HG03045 (cell line): ENCODE results near the gene SEC14L3.

Experiments
- ATAC-seq: cut with Tn5 transposase; IDR thresholded peaks from one replicate; pipeline ENCODE4 v1.9.1; 2021; ENCODE audit warnings: mild to moderate bottlenecking, moderate library complexity; ENCODE audit not compliant: unreplicated experiment

The SEC14L3 gene

DNA sequence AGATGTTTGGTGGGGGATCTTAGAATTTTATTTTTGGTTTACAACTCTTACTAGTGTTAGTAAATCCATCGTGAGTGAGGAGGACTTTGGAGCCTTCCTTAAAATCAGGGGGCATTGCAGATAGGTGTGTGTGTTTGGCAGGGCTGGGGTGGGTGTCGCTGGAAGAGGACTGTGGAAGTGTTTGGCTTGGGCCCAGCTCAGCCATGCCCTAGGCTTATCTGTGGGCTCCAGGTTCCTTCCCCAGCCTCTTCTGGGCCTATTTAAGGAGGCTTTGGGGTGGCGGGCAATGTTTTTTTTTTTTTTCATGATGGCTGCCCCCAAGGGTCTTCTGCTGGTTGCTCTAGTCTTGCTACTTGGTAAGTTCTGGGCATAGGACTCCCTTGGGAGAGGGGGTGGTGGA lies 24.2 kb downstream of the SEC14L3 start:
- ATAC-seq, result no peak

DNA sequence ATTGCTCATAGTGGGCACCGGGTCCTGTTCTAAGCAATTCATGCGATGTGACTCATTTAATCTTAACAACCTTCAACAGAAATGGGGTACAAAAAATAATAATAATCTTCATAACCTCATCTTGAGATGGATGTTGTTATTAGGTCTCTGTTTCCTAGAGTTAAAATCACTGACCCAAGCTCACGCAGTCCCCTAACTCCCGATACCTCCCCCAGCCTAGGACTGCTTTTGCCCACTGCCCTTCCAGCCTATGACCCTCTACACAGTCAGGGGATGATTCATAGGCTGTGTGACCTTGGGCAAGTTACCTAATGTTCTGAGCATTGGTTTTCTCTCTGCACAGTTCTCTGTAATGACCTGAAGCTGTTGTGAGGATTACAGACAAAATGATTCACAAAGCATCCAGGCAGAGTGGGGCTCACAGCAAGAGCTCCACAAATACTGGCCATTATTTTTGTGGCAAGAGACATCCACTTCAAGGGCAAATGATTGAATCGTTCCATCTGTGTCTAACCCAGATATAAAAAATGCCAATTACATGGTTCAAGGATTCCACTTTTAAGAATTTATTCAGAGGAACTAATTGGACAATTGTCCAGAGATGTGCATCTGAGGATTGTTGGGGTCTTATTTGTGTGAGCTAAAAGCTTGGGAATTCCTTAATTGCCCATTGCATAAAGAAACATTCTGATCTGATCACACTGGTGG lies 26.2 kb downstream of the SEC14L3 start:
- no peak for ATAC-seq

DNA sequence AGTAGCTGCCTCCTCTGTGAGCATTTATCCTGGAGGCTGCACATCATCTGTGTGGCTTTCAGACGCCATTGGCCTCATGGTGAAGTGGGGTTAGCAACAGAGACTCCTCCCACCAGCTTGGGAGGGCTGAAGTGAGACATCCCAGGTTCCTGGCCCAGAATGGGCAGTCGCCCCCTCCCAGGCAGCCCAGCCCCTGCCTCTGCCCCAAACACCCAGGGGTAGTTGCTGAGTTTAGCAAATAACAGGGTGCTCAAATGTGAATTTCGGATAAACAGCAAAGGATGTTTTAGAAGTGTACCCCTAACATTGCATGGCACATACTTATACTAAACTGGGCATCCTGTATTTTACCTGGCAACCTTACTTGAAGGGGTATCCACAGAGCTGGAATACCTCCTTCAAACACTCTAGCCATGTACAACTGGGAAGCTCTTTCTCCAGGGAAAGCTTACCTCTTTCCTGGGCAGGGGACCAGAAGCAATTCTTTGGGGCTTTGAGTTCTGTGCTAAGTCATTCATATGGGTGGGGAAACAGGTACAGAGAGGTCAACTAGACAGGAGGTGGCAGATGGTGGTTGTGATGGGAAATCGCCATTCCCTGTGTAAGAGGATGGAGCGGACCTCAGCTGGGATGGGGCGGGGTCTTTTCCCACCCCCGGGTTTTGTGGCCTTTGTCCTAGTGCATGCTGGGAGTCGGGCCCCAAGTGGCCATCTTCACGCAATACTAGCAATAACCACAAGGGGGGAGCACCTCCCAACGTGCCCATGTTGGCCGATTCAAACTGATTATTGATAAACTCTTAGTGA lies 27.0 kb downstream of the SEC14L3 start:
- no peak for ATAC-seq

DNA sequence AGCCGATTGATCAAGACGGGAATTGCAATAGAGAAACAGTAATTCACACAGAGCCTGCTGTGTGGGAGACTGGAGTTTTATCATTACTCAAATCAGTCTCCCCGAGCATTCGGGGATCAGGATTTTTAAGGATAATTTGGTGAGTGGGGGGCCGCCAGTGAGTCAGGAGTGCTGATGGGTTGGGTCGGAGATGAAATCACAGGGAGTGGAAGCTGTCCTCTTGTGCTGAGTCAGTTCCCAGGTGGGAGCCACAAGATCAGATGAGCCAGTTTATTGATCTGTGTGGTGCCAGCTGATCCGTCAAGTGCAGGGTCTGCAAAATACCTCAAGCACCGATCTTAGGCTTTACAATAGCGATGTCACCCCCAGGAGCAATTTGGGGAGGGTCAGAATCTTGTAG lies 30.7 kb downstream of the SEC14L3 start:
- ATAC-seq, result no peak

DNA sequence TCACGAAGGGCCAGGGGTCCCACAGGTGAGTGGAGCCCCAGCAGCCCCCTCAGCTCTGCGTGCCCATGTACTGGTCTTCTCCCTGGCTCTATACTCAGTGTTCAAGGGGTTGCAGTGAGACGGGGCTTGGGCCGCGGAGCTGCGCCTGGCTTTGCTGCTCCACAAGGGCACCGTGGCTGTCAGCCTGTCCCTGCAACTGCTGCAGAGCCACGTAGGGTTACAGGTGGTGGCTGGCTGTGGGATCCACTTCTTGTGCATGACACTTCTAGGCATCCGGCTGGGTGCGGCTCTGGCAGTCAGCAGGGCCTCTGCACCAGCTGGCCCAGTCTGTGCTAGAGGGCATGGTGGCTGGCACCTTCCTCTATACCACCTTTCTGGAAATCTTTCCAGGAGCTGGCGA lies 32.0 kb downstream of the SEC14L3 start:
- no peak for ATAC-seq

DNA sequence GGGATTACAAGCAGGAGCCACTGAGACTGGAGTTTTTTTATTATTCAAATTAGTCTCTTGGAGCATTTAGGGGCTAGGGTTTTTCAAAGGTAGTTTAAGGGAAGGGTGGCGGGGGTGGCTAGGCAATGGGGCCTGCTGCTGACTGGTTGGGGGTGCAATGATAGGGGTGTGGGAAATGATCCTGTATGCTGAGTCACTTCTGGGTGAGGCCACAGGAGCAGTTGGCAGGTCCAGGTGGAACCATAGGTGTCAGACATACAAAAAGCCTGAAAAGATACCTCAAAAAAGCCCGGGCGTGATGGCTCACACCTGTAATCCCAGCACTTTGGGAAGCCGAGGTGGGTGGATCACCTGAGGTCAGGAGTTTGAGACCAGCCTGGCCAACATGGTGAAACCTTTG lies 32.6 kb downstream of the SEC14L3 start:
- no peak for ATAC-seq

DNA sequence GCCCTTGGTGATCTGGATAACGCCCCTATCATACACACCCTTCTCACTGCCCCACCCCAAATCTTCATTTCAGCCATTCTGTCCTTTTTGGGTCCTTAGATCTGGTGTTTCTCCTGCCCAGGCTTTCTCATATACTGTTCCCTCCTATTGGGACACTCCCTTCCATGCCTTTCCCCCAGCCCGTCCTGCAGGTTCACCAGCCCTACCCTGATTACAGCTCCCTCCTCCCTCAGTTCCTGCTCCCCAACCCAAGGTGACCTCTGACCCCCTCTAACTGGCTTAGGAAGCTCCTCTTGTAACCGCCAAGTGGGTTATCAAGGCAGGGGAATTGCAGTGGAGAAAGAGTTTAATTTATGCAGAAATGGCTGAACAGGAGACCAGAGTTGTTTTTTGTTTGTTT lies 33.3 kb downstream of the SEC14L3 start:
- no peak for ATAC-seq

DNA sequence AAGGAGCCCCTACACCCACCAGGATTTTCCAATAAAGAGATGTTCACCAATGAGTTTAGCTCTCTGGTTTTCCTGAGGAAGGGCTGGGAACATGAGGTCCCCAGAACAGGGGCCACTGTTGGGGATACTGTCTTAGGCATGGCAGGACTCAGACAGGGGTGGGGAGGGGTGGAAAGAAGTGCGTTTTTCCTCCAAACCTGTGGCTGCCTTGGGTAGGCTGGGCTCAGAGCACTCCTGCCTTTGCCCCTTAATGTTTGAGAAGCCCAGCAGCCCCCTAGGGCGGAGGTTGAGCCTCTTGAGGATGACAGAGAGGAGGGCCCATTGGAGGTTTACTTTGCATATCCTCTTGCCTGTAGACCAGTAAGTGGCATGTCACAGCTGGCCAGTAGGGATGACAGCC lies 35.6 kb downstream of the SEC14L3 start:
- ATAC-seq, result no peak

DNA sequence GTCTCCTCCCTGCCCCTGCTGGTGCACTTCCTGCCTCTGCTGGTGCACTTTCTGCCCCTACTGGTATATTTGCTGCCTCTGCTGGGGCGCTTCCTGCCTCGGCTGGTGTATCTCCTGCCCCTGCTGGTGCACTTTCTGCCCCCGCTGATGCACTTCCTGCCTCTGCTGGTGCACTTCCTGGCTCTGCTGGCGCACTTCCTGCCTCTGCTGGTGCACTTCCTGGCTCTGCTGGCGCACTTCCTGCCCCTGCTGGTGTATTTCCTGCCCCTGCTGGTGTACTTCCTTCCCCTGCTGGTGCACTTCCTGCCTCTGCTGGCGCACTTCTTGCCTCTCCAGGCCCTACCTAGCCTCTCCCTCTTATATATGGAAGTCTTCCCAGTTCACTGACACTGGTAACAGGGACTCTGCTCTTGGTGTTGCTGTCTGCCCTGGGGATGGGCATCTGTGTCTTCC lies 36.1 kb downstream of the SEC14L3 start:
- no peak for ATAC-seq

DNA sequence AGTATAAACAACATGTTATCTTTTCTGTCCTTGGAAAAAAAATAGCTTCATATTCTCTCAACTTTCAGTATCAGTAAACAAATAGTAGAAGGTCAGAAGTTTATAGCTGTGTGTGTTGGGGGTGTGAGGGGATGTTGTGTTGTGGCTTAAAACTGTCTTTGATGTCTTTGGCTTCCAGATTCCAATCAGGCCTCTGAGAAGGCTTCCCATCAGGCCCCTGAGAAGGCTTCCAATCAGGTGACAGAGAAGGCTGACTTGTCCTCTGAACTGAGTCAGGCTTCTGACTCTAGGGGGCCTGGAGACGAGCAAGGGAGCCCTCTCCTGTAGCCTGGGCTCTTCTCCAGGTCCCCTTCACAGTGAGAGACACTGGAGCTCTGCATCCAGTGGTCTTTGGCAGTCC lies 37.0 kb downstream of the SEC14L3 start:
- no peak for ATAC-seq

DNA sequence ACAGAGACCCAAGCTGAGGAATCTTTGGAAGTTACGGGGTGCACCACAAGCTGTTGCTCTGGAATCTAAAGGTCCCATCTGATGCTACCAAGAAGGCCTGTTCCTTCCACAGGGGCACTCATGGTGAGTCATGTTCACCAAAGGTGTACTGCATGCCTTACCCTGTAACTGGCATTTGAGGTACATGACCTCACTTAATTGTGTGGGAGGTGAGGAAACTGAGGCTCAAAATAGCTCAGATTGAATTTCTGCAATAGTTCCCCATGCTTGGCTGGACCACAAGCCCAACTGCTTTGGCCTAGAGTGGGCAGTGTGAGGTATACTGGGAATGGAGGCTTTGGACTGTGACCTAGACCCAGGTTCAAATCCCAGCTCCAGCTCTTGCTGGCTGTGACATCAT lies 38.0 kb downstream of the SEC14L3 start:
- no peak for ATAC-seq

DNA sequence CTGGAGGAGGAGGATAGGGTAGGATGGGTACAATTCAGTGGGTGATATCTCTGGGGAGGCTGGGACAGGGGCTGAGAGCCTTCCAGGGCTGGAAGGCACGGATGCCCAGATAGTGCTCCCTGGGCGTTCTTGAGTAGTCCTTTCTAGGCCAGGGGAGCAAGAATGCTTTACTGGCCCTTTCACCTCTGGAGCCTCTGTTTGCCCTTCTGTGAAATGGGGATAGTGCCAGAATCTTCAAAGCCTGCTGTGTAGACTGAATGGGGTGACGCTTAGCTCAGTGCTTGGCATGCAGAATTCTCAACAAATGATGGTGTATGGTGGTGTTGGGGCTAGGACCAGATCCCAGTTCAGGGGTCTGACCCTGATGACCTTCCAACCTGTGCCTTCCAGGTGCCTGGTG lies 38.6 kb downstream of the SEC14L3 start:
- no peak for ATAC-seq

DNA sequence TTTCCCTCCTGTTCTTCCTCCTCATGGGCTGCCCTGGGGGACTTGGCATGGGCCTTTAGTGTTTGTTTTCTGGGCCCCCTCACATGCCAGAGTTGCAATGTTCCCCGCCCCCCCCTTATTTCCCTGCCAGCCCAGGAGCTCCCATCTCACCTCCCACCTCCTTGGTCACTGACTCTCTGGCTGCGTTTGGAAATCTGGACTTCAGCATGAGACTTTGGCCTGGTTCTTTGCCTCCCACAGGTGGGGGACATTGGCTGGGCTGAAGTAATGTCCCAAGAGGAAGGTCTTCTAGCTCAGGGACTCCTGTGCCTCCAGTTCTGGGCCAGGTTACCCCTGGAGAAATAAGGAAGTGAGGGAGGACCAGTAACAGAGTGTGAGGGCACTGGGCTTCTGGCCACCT lies 39.3 kb downstream of the SEC14L3 start:
- ATAC-seq, result no peak

DNA sequence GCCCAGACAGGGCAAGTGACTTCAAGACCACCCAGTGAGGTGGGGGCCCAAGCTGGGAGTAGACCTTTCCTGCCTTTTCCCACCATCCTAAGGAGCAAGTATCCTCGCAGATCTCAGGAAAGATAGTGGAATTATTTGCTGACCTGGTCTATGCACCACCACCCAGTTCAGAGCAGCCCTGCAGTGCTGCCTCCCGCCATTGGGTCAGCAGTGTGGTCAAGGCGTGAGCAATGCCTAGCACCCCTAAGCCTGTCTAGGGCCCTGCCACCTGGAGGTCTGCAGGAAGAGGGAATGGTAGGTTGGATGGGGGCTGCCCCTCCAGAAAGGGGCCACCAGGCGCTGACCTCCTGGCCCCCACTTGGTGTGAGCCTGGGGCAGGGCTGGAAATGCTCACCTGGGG lies 39.7 kb downstream of the SEC14L3 start:
- no peak for ATAC-seq

DNA sequence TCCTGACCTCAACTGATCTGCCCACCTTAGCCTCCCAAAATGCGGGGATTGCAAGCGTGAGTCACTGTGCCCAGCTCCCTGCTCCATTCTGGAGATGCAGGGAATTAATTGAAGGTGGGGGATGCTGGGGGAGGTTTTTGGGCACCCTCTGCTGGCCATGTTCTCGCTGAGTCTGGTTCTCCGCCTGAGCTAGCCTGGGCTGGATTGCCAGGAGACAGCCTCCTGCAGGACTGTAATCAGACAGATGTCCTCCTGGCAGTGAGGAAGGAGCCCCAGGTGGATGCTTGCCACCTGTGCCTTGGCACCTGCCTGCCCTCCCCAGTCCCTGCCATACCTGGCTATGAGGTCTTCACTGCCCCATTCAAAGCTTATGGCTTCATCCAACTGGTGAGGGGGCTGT lies 40.9 kb downstream of the SEC14L3 start:
- ATAC-seq, result no peak

DNA sequence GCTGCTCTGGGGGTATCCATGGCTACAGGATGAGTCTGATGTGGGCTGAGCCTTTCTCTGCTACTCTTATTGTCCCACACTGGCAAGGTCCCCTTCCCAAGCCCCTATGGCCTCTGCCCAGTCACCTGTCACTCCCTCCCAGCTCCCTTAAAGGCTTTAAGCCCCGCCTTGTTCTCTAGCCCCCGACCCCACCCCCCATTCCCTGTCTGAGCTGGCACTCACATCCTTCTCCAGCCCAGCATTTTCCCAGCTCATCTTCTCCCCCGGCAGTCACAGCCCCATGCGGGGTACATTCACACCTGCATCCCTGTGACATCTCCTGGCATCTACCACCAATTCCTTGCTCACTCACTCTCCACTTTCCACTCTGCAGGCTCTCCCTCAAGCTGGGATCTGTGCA lies 41.9 kb downstream of the SEC14L3 start:
- no peak for ATAC-seq

DNA sequence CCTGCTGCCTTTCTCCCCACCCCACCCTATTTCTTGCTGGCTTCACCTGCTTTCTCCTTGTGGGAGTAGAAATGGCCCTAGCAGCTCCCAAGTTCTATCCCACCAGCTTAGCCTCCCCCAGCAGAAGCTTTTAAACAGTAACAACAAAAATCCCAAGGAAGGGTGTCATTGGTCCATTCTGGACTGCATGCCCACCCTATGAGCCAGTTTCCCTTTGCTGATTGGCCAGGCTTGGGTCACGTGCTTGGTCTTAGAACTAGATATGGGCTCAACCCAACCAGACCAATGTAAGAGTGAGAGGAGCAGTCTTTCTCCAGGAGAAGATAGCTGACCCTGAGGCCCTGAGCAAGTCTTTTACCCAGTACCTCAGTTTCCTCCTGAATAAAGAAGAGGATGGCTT lies 43.9 kb downstream of the SEC14L3 start:
- ATAC-seq, result no peak

DNA sequence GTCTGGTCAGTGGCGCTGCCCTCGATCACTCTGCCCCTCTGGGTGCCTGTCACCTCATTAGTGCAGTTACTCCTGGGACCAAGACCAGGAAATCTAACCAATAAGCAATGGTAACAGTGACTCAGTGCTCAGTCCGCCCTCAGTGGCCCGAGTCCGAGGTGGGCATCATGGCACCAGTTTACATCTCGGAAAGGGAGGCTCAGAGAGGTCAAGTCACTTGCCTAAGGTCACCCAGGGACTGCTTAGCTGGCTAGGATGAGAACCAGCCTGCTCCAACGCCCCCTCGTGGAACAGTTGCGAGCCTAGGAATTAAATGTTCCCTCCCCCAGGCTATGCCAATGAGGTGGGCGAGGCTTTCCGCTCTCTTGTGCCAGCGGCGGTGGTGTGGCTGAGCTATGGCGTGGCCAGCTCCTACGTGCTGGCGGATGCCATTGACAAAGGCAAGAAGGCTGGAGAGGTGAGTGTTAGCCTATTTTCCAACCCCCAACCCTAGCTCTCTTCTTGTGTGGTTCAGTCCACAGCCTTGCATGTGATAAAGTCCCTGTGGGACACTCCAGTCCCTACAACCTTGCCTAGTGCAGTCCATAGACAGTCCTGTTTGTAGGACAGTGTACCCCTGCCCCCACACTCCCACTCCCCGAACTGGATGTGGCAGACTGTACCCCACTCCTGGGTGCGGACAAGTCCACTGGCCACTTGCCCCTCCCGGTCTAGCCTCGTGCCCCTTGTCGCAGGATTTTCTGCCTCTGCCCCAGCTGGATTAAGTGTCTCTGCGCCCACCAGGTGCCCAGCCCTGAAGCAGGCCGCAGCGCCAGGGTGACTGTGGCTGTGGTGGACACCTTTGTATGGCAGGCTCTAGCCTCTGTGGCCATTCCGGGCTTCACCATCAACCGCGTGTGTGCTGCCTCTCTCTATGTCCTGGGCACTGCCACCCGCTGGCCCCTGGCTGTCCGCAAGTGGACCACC lies 45.1 kb downstream of the SEC14L3 start:
- no peak for ATAC-seq

DNA sequence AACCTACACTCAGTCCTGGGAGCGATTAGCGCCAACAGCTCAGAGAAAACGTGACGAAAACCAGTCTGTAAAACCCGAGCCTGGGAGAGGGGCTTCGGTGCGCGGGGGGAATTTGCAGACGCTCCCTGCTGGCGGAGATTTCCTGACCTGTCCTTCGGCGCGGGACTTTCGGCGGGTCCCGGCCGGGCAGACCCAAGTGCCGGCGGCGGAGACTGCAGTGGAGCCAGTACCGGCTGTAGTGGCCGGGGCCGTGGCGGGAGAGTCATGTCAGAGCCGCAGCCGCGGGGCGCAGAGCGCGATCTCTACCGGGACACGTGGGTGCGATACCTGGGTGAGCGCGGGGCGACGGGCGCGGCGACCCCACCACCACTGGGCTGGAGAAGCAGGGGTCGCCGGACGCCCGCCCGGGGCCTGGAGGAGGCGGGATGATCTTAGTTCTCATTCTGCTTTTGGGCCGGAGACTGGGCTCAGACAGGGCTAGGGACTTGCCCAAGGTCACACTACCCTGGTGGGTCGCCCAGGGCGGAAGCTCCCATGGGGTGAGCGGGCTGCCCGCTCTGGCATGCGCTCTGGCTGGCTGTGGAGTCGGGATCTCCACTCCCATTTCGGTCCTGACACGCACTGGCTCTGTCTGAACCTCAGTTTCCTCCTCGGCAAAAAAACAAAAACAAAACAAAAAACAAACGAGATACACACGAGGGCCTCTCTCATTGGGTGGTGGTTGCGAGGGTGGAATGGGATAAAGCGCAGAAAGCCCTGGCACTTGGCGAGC lies 46.0 kb downstream of the SEC14L3 start, which contains the start of gene MTFP1:
Gene MTFP1 (plus strand): TSS at position 153 of the 772 bp plus-strand sequence. CDS start 112 bp downstream, at position 265.
- ATAC-seq, result no peak

DNA sequence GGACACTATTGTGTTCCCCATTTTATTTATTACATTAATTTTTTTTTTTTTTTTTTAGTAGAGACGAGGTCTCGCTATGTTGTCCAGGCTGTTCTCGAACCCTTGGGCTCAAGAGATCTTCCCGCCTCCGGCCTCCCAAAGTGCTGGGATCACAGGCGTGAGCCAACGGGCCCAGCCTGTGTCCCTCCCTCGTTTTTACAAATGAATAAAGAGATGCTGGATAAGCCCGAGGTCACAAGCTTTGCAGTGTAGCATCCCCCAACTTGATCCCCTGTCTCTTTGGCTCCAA lies 46.5 kb downstream of the SEC14L3 start:
- ATAC-seq, result no peak
